Large intestine (tissue), 1 donor: ENCODE data around the gene ZBTB39. TPM values are rescaled to one million over a fixed set of nuclear protein-coding genes. Genes with fewer than 3 reads are reported as not detected.

Source experiments
- polyA plus RNA-seq: library from polyadenylated mRNA; unstranded; fragments of 120-200 nt; gene quantifications from one replicate; pipeline ENCODE4 v1.2.1, GENCODE V29; 2013

The ZBTB39 gene
- polyA plus RNA-seq, 1 donor: 6.9 TPM

Other genes starting within 250 kb of the ZBTB39 start
- gene HSD17B6, start 243.2 kb downstream of the ZBTB39 start, polyA plus RNA-seq: 0.42 TPM
- 0.03 TPM for gene SDR9C7, start 72.1 kb downstream of the ZBTB39 start, polyA plus RNA-seq
- 0.34 TPM for gene RDH16, start 48.9 kb downstream of the ZBTB39 start, polyA plus RNA-seq
- 13.5 TPM for gene TAC3, start 10.0 kb upstream of the ZBTB39 start, polyA plus RNA-seq
- 385 TPM for gene MYO1A, start 43.6 kb upstream of the ZBTB39 start, polyA plus RNA-seq
- gene NEMP1, start 72.2 kb upstream of the ZBTB39 start, polyA plus RNA-seq: 12.0 TPM
- gene NAB2, start 82.6 kb upstream of the ZBTB39 start, polyA plus RNA-seq: 26.8 TPM
- gene STAT6, start 104.8 kb upstream of the ZBTB39 start, polyA plus RNA-seq: 114 TPM
- gene LRP1, start 121.9 kb upstream of the ZBTB39 start, polyA plus RNA-seq: 100 TPM
- gene LRP1-AS, start 141.1 kb upstream of the ZBTB39 start, polyA plus RNA-seq: 1.7 TPM
- 0.91 TPM for gene NXPH4, start 210.2 kb upstream of the ZBTB39 start, polyA plus RNA-seq
- gene SHMT2, start 223.2 kb upstream of the ZBTB39 start, polyA plus RNA-seq: 66.3 TPM
- 4.0 TPM for gene STAC3, start 244.6 kb upstream of the ZBTB39 start, polyA plus RNA-seq